ENCODE measurements around the gene DSCAML1.

DSCAML1 gene

DNA sequence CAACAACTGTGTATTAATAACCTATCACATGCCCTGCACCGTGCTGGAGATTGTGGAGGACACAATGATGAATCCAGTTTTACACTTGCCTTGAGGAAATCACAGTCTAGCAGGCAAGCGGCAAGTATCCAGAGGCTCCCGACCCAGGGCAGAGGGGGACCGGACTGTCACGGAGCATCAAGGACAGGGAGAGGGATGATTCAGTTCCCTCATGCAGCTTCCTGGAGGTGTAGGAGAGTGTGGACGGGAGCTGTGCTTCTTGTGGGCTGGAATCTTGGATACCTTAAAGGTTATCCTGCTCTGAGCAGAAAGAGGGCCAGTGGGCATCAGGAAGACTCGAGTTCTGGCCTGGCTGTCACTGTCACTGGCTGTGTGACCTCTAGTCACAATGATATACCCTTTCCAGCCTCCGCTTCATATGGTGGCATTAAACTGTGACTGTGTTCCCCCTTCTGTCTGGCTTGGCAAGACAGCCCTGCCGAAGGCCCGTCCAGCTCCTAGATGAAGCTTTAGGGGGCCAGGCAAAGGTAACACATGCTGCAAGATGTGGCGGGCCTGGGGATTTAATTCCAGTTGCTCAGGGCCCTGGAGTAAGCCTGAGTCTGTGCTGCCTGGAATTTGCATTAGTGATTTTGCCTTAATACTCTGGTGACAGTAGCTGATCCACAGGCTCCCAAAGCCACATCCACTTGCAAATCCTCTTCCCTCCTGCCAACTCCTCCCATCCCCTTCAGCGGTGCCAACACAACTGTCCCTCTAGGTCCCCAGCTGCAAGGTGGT is 162.8 kb downstream of the DSCAML1 start:
- TF ChIP-seq, protein P1, sequence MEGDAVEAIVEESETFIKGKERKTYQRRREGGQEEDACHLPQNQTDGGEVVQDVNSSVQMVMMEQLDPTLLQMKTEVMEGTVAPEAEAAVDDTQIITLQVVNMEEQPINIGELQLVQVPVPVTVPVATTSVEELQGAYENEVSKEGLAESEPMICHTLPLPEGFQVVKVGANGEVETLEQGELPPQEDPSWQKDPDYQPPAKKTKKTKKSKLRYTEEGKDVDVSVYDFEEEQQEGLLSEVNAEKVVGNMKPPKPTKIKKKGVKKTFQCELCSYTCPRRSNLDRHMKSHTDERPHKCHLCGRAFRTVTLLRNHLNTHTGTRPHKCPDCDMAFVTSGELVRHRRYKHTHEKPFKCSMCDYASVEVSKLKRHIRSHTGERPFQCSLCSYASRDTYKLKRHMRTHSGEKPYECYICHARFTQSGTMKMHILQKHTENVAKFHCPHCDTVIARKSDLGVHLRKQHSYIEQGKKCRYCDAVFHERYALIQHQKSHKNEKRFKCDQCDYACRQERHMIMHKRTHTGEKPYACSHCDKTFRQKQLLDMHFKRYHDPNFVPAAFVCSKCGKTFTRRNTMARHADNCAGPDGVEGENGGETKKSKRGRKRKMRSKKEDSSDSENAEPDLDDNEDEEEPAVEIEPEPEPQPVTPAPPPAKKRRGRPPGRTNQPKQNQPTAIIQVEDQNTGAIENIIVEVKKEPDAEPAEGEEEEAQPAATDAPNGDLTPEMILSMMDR (IDR thresholded peaks at IDR 0.05; ENCODE audit: control insufficient read depth, insufficient read depth, low read depth, low read length, missing control alignments) = no peak

DNA sequence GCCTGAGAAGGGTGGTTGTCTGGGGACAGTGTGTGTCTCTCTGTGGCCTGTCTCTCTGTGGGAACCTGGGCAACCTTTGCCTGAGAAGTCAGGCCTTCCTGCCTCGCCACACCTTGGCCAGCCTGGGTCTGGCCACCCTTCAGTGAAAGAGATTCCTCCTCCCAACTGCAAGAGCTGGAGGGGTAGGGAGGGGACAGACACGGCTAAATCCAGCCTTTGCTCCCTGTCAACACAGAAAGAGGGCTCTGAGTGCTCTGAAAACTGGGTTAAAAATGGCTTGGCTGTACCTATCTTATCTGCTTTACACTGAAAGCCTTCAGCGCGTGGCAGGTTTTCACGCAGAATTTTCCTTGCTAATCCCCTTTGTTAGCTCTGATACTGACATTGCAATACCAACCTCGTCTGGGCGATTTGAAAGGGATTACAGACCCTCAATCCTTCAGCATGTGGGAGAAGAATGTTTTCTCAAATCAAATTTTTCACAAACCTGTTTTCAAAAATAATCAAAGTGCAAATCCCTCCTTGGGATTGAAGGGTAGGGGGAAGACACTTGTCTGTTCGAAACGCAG is 163.7 kb downstream of the DSCAML1 start:
- TF ChIP-seq, protein P1 (IDR thresholded peaks at IDR 0.05; ENCODE audit: control insufficient read depth, insufficient read depth, low read depth, low read length, missing control alignments) = no peak
- H3K4me3 ChIP-seq (ENCODE audit: control insufficient read depth, low read depth, low read length) = no peak overlapping the region
- no peak for DNase-seq (ENCODE audit: low read depth)

More for the DNA sequence above, 162.8 kb downstream of the DSCAML1 start:
- no peak overlapping the region for H3K4me3 ChIP-seq (ENCODE audit: control insufficient read depth, low read depth, low read length)
- no peak for DNase-seq (ENCODE audit: low read depth)

DNA sequence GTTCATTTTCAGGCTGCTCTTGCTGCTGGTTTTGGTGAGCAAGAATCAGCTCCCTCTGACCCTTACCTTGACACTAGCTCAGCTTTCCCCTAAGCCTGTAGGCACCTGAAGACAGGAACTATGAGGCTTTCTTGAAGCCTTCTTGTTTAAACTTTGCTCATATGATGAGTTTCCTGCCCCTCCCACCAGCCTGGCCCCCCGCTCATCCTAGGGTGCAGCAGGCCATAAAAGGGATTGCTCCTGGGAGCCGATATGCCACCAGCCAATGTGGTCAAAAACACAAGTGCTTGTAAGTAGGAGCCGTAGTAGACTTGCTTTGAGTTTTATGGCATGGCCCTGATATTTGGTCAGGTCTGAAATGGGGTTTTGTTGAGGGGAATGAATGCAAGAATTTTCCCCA is 164.7 kb downstream of the DSCAML1 start:
- no peak overlapping the region for H3K4me3 ChIP-seq (ENCODE audit: control insufficient read depth, low read depth, low read length)
- TF ChIP-seq, protein P1 (IDR thresholded peaks at IDR 0.05; ENCODE audit: control insufficient read depth, insufficient read depth, low read depth, low read length, missing control alignments) = no peak

DNA sequence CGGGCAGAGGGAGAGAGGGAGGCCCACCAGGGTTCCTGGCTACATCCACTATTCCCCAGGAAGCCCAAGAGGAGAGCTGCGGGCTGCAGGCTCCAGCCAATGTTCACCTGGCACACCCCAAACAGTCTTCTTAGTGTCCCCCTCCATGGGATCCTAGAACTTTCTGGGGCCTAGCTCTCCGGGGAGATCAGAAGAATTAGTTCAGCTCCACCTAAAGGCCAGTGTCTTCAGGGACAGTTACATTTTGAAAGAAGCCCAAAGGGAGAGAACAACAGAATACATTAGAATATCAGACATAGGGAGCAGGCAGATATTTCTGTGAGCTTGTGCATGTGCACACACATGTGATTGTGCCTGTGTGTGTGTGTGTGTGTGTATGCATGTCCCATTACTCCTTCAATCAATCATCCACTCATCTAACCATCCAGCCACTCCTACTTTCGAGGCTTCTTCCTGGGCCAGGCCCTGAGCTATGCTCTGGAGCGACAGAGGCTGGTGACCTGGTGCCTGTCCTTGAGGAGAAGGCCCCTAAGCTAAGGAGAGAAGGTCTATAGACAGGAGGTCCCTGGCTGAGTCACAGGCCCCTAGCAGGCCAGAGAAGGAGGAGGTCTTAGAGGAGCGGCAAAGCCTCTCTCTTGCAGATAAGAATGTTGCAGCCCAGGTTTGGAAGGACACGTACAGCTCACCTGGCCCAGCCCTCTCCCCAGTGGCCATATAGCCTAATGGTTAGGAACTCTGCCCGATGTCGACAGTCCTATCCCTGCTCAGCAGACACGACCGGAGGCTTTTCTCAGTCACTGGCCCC is 165.5 kb downstream of the DSCAML1 start:
- TF ChIP-seq, protein P1 (IDR thresholded peaks at IDR 0.05; ENCODE audit: control insufficient read depth, insufficient read depth, low read depth, low read length, missing control alignments) = no peak
- H3K4me3 ChIP-seq (ENCODE audit: control insufficient read depth, low read depth, low read length) = no peak overlapping the region
- DNase-seq (ENCODE audit: low read depth) = no peak

More for the DNA sequence above, 164.7 kb downstream of the DSCAML1 start:
- no peak for DNase-seq (ENCODE audit: low read depth)

DNA sequence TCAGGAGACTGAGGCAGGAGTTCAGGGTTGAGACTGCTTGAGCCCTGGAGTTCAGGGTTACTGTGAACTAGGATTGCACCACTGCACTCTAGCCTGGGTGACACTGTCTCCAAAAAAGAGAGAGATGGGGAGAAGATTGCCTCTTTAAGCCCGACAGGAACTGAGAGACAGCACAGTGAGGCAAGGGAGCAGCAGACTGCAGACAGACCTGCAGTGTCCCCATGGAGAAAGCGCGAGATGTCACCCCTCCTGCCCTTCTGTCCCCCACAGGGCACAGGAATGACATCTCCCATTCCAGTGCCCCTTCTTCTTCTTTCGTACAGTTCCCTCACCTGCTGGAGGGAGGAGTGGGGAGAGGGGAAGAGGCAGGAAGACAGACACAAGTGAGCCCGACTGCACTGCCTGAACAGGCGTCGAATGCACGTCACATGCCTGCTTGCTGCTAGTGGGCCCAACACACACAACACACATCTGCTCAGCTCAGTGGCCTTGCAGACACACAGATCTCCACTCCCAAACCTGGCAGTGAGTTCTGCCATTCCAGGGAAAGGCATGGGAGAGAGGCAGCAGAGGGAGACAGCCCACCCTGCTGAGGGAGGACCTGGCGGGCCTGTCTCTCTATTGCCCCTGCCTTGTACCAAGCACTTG is 167.0 kb downstream of the DSCAML1 start:
- DNase-seq (ENCODE audit: low read depth) = no peak
- TF ChIP-seq, protein P1 (IDR thresholded peaks at IDR 0.05; ENCODE audit: control insufficient read depth, insufficient read depth, low read depth, low read length, missing control alignments) = no peak
- no peak overlapping the region for H3K4me3 ChIP-seq (ENCODE audit: control insufficient read depth, low read depth, low read length)

DNA sequence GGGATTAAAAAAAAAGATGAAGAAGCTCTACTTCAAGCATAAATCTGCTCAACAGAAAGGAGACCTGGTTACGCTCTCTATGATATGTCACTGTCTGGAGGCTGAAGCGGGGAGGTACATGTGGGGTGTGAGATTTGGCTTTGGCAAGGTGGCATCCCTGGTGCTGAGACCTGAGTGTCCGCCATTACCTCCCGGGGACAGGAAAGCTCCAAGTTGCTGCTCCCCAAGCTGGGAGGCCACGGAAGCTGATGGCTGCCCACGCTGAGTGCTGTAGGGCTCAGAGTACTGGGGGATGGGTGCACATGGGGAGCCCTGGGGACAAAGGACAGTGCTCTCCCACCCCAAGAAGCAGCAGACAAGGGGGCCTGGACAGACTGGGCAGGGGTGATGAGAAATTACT is 167.9 kb downstream of the DSCAML1 start:
- no peak for DNase-seq (ENCODE audit: low read depth)
- TF ChIP-seq, protein P1 (IDR thresholded peaks at IDR 0.05; ENCODE audit: control insufficient read depth, insufficient read depth, low read depth, low read length, missing control alignments) = no peak
- no peak overlapping the region for H3K4me3 ChIP-seq (ENCODE audit: control insufficient read depth, low read depth, low read length)

All from AG09309 (cell line).